Stimulated activated CD8-positive, alpha-beta memory T cell treated with anti-CD3 and anti-CD28 coated beads, Interleukin-15, amount 100 ng/mL, for 4 hours (primary cell): ENCODE results near the gene SMPDL3A.
"Not testable (repeated sequence)": the region's sequence is repeated elsewhere in the genome, so short reads cannot be mapped to it uniquely, and the experiment has no call there.

Experiments
- DNase-seq, 2 donors: peaks; one replicate each; pipeline ENCODE4 v3.0.0-alpha.2; 2020; ENCODE audit warnings: low read depth in 2 of 2

The SMPDL3A gene

GRCh38 chr6:122789182-122790027, at the start of gene SMPDL3A:
Gene SMPDL3A, plus strand, starts transcription at chr6:122789258. Its CDS starts 89 bp downstream, at chr6:122789347.
- DNase-seq = no peak

DNA sequence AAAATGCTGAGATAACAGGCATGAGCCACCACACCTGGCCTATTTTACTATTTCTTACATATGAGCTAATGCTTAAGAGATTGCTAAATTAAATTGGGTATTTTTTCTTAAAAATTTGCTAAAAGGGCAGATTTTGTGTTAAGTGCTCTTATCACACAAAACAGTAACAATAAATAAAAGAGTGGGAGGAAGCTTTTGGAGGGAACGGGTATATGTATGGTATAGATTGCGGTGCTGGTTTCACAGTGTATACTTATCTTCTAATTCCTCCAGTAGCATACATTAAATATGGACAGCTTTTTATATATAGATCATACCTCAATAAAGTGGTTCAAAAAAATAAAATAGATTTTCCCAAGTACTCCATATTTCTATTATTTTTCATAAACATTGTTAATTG, 49.0 kb upstream of the SMPDL3A start:
- no peak for DNase-seq

GRCh38 chr6:122740936-122741335, 48.1 kb upstream of the SMPDL3A start:
- no peak for DNase-seq

- DNase-seq = not testable (repeated sequence)
Measured at GRCh38 chr6:122744247-122744646, 44.8 kb upstream of the SMPDL3A start.

DNA sequence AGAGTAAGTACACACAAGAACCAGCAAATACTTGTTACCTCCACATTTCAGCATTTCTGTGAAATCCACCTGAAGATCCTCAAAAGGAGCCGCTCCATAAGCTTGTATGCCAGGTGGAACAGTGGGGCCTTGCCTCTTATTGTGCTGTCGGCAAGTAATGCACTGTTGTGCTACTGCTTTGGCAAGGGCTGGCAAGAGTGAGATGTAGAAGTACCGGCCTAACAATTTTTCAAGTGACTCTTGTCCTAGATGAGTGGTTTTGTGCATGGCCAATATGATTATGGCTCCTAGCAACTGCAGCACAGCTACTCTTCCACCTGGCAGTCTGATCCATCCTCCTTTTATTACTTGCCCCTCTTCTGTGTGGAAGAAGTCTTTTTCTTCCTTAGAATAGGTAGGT, 44.2 kb upstream of the SMPDL3A start:
- DNase-seq = not testable (repeated sequence)

GRCh38 chr6:122746688-122747087, 42.4 kb upstream of the SMPDL3A start:
- no peak for DNase-seq

GRCh38 chr6:122747573-122747972, 41.5 kb upstream of the SMPDL3A start:
- no peak for DNase-seq

GRCh38 chr6:122748945-122749344, 40.1 kb upstream of the SMPDL3A start:
- not testable (repeated sequence) for DNase-seq

- no peak for DNase-seq
Measured at GRCh38 chr6:122749451-122750050, 39.5 kb upstream of the SMPDL3A start.

- DNase-seq = no peak
Measured at GRCh38 chr6:122751326-122751725, 37.7 kb upstream of the SMPDL3A start.

GRCh38 chr6:122752459-122752858, 36.6 kb upstream of the SMPDL3A start:
- no peak for DNase-seq

DNA sequence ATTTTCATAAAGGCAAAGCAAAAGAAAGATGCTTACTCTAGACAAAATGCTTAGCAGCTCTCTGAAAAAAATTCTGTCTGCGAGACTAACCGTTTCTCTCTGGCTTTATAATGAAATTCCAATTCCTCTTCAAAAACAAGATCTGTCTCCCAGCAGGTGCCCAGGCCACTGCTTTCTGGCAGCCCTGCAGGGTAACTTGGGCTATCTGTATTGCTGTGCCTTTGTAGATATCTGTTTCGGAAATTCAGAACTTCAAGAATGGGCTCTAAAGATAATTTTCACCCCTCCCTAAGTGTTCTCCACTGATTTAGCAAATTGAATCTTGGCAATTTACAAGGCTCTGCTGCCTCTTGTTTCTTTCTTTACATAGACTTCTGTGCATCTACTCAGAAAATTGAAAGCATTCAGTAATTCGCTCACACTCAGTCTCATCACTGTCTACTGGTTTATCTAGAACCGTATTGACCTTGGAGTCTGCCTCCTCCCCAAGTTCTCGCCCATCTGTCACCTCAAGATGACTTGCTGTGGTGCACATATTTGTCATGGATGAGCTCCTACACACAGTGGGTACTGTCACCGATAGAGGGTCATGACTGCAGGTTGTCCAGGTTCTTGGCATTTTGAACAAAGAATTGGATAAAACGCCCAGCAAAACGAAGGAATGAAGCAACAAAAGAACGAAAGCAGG, 35.9 kb upstream of the SMPDL3A start:
- no peak for DNase-seq

- no peak for DNase-seq
Measured at GRCh38 chr6:122753688-122754056, 35.4 kb upstream of the SMPDL3A start.

- no peak for DNase-seq
Measured at GRCh38 chr6:122754191-122754731, 34.8 kb upstream of the SMPDL3A start.

DNA sequence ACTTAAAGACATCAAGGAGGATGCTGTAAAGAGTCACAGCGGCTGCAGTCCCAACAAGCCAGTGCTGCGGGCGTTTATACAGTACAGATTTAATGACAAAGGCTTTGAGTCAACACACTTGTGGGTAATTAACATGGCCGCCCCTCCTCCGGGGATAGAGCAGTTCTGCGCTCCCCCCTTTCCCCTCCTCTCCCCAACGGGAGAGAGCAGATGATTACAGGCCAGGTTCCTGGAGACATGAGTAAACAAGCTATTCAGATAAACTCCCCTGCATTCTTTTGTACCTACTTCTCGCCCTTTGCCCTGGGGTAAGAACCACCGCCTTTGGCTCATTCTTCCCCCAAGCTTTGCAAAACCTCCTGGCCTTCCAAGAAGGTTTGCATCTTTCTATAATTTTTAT, 33.2 kb upstream of the SMPDL3A start:
- DNase-seq = no peak

- no peak for DNase-seq
Measured at GRCh38 chr6:122758927-122759334, 30.1 kb upstream of the SMPDL3A start.

GRCh38 chr6:122760330-122760729, 28.7 kb upstream of the SMPDL3A start:
- DNase-seq = no peak

DNA sequence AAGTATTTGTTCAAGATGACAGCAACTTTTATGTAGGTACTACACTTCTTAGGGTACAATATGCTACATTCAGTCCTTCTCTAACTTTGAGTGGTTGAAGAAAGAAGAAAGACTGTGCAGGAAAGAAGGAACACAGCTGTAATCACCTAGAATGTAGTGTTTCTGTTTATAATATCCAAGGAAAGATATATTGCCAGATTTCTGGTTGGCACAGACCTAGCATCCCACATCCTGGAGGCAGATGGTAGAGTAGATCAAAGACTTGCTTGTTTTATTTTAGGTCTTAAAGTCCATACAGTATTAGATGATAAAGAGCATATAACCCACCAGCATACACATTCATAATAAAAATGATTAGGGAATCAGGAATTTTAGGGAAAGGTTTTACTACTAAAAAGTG, 22.8 kb upstream of the SMPDL3A start:
- DNase-seq = no peak

- DNase-seq = no peak
Measured at GRCh38 chr6:122770835-122771601, 18.0 kb upstream of the SMPDL3A start.

DNA sequence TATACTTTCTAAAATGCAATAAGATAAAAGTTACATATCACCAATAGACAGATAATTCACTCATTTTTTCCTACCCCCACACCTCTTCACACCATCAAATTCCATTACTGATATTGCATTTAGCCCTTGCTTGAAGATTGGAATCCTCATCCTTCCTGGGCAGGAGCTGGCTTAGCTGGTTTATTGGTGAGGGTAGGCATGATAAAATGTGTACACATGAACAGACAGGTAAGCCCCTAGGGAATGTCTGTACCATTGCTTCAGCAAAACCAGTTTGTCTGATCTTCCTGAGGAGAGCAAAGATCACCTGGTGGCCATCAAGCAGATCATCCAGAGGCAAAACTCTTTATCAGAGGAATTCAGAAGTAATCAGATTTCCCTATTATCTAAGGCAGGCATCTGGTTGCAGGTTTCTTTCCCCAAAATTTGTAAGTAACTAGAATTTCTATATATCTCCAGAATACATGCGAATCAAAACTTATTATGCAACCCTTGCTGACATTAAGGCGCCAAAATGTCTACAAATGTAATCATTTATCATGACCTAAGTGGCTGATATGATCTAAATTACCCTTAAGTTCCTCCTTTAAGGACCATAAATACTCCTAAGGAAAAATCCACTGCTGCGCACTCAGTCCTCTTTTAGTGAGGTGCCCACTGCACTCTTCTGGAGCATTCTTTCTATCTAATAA, 16.2 kb upstream of the SMPDL3A start:
- no peak for DNase-seq

GRCh38 chr6:122775975-122776374, 13.1 kb upstream of the SMPDL3A start:
- no peak for DNase-seq
